Hematopoietic multipotent progenitor cell treated with erythropoietin and hydrocortisone succinate and interleukin-3 and kit ligand, for 8 days (in vitro differentiated cells): ENCODE results near the gene NCKAP1.

Source experiments
- DNase-seq: peaks from one replicate; pipeline ENCODE4 v3.0.0-alpha.2; 2015

Gene NCKAP1

DNA sequence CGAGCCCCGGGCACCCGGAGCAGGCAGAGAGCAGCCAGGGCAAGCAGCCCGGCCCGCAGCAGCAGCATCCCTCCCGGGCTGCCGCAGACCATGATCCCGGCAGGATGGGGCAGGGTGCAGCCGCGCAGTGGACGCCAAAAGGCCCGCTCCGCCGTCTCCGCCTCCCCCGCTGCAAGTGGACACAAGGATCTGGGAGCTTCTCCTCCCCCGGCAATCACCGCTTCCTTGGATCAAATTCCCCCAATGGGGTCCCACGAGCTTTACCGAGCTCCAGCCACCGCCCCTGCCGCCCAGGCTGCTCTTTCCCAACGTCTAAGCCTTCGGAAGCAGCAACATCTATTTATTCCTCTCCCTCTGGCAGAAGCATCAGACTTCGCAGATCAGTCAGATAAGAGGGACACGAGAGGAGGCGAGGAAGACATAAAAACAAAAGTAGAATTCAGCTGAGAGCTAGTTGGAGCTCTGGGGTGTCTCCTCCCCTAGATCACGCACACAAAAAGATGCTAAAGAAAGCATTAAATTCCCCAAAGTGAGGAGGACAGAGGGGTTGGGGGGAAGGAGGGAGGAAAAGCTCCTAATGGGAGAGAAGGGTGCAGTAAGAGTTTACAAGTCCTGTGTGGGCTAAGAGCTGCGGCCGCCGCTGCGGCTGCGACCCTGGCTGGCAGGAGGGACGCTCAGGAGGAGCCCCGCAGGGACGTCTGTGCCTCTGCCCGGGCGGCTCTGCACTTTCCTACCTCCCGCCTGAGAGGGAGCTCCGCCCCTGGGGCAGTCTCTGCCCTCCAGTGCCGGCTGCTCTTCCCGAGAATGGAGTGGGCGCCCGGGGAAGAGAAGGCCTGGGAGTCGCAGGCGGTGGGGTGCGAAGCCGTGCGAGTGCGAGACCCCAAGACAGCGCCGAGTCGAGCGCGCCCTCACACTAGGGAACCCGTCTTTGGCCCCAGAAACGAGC, 171.5 kb downstream of the NCKAP1 start, which contains the start of gene FRZB:
Gene FRZB (minus strand): TSS at position 177 of the 946 bp plus-strand sequence. CDS start 85 bp downstream, at position 92.
- DNase-seq: no peak

DNA sequence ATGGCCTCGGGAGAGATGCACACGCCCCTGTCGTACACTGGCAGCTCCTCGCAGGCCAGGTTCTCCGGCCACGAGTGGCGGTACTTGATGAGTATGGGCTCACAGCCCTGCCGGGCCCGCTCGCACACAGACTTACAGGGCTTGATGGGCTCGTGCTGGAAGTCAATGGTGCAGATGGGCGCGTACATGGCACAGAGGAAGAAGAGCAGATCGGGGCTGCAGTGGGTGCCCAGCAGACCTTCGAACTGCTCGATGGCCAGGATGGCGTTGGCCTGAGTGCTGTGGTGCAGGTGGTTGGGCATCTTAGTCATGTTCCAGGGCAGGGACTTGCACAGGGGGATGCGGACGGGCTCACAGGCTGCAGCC, 172.2 kb downstream of the NCKAP1 start:
- no peak for DNase-seq

DNA sequence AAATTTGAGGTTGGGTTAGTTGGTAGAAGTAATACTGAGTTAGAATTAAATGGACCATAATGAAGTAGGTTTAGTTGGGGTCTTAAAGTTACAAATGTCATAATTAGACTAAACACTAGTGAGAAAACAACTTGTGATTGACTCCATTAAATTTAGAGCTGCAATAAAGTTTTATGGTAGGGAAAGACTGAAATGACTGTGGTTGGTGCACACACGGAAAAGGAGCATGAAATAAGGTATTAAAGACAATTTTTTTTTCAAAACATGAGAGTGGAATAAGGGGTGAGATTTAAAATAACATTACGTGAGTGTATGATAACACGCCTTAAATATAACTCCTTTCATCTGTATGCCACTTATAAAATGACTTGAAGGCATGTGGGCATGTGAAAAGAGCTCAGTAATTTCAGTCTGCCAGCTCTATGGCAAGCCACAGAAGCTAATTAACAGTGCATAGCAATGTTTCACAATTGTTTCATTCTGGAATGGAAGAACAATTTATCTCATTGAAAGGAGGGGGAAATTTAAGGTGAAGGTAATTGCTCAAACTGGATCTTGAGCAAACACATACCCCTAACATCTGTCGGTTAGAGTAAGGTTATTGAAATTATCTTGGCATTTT, 173.2 kb downstream of the NCKAP1 start:
- no peak for DNase-seq

DNA sequence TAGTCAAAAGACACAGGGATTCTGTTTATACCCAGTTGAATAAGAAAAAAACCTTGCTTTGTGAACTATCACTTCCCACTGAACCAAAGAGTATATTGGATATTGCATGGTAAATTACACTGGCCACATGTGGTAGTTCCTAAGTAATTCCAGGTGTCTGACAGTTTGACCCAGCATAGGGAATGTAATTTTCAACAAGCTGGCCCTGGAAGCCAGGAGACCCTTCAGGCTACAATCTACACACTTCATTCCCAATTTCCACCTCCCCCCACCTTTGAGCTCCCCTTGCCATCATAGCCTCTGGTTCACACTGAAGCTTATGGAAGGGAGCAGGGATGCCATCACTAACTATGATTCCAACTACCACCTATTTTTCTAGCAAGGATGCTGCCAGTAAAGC, 174.6 kb downstream of the NCKAP1 start:
- no peak for DNase-seq

DNA sequence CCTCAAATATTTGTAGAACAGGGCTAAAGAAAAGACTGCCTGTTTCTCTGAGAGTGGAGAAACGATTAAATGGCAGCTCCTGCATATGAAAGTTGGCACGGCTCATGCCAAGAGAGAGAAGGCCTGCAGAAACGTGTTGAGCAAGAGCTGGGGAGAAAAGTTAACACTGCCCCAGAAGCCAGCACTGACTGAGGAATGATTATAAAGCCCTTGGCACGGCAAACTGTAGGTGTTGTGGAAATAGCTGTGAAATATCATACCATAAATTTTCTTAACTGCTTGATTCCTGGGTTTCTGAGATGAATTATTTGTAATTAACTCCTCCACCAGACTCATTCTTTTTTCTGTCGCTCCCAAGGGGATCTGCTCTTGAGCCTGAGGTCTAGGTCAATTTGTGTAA, 176.2 kb downstream of the NCKAP1 start:
- no peak for DNase-seq

DNA sequence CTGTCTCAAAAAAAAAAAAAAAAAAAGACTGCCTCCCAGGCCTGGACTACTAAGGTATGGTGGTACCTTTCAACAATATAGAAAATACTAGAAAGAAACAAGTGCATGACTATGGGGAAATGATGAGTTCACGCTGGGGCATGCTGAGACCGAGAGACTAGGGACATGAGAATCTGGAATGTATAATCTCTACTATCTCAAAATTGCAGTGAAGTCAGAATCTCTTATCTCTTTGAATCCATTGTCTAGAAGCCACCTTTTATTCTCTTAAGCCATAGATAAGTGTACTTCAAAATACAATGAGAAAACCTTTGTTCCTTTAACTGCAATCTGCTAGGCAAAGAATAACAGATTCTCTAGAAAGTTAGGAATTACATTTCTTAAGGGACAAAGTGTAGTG, 177.4 kb downstream of the NCKAP1 start:
- no peak for DNase-seq
